Prostate gland (tissue), 2 donors: ENCODE data around the gene RAX2. TPM values are rescaled to one million over a fixed set of nuclear protein-coding genes. Genes with fewer than 3 reads are reported as not detected.

Experiments used
- DNase-seq: peaks from one replicate; pipeline ENCODE4 v3.0.0-alpha.2; 2019; ENCODE audit warnings: low spot score
- H3K27ac ChIP-seq, 2 donors: fragments of 200-600 bp; sonication (generic); 2 replicates each; pipeline ENCODE4 v1.5.1; 2017 to 2019
- H3K27me3 ChIP-seq: fragments of 200-600 bp; sonication (generic); replicated peaks from 2 replicates; pipeline ENCODE4 v1.5.1; 2019; ENCODE audit not compliant: insufficient read depth
- H3K36me3 ChIP-seq, 2 donors: fragments of 200-600 bp; sonication (generic); 1 replicate in 1 of 2; 2 replicates in 1 of 2; pipeline versions ENCODE4 v1.5.1 to v1.8.1; 2017 to 2019
- H3K4me1 ChIP-seq: fragments of 200-600 bp; sonication (generic); replicated peaks from 2 replicates; pipeline ENCODE4 v1.5.1; 2019
- H3K4me3 ChIP-seq, 2 donors: fragments of 200-600 bp; sonication (generic); 2 replicates each; pipeline ENCODE4 v1.5.1; 2017 to 2019
- H3K9me3 ChIP-seq: fragments of 200-600 bp; sonication (generic); 2 replicates; pipeline ENCODE4 v1.5.1; 2017
- CTCF ChIP-seq, 4 experiments: fragments of 200-600 bp in 2 of 4; fragments of 450-650 bp in 2 of 4; sonication (generic) in 2 of 4; IDR thresholded peaks; 1 replicate in 3 of 4; 2 replicates in 1 of 4; pipeline ENCODE4 v1.5.1; 2016 to 2019; ENCODE audit warnings: antibody characterized with exemption in 4 of 4, mild to moderate bottlenecking in 2 of 4, moderate library complexity in 2 of 4
- POLR2A ChIP-seq: fragments of 450-650 bp; IDR thresholded peaks from one replicate; pipeline ENCODE4 v1.6.1; 2016; ENCODE audit warnings: antibody characterized with exemption, mild to moderate bottlenecking
- POLR2AphosphoS5 ChIP-seq: sonication (generic); formaldehyde crosslinking; IDR thresholded peaks from one replicate; pipeline ENCODE4 v1.6.1; 2017; ENCODE audit warnings: antibody characterized with exemption
- WGBS: methylation state at CpG from one replicate; pipeline ENCODE4 v1.1.5; 2018; 5-methylcytosine and 5-hydroxymethylcytosine counted together
- intact Hi-C: fragments of 100-400 bp; cut with DNase I; formaldehyde crosslinking; loops from one replicate; pipeline ENCODE4 v1.14.2; 2022
- total RNA-seq, 2 donors: library from RNA; depleted of rRNA; stranded (reverse); fragments of >200 nt; gene quantifications; one replicate each; pipeline ENCODE4 v1.1.0, GENCODE V29; 2016

The RAX2 gene
- total RNA-seq, 2 donors from 2014 or later: not detected

GRCh38 chr19:3774621-3775373, 2.8 kb upstream of the RAX2 start:
- no peaks in the 10 kb centered on the region for H3K9me3 ChIP-seq
- TF ChIP-seq POLR2A: no peak
- TF ChIP-seq CTCF (IDR thresholded peaks at IDR 0.05): no peak
- TF ChIP-seq POLR2AphosphoS5: no peak
- H3K27ac ChIP-seq: no peak overlapping the region
- no peak overlapping the region for H3K4me3 ChIP-seq
- H3K36me3 ChIP-seq: no peaks in the 10 kb centered on the region
- no peaks in the 10 kb centered on the region for H3K4me1 ChIP-seq
- H3K27me3 ChIP-seq: no peaks in the 10 kb centered on the region
- intact Hi-C loops: no loop called here
- 56% methylated on average over 25 of the region's 25 CpGs for WGBS
- DNase-seq: no peak

DNA sequence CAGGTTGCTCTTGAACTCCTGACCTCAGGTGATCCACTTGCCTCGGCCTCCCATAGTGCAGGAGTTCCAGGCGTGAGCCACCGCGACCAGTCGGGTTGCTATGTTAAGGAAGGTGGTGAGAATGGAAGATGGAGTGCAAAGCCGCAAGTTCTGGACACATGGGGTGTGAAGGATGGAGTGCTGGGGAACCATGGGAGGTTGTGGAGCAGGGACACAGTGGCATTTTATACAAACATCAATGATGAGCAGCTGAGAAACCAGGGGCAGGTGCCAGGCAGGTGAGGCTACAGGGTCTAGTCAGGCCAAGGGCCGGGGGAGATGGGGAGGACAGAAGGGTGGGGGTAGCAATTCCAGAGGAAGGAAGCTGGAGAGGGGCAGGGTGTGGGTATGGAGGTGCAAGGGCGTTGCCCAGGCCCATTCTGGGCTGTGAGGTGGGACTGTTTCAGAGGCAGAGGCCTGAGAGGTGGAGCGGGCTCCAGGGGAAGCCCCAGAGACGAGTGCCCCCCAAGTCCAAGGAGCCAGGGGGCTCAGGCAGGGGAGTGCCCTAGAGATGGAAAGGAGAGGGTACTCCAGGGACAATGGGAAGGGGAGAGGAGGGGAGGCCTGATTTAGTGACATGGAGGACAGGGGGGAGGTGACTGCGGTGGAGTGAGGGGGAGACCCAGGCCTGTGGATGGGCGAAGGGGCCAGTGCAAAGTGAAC, 1.9 kb upstream of the RAX2 start:
- Histone ChIP-seq H3K4me3 (no peak overlapping the region), H3K27ac (no peak overlapping the region), H3K27me3 (no peaks in the 10 kb centered on the region), H3K36me3 (no peaks in the 10 kb centered on the region), H3K9me3 (no peaks in the 10 kb centered on the region), H3K4me1 (no peaks in the 10 kb centered on the region)
- no peak for DNase-seq
- TF ChIP-seq POLR2A (no peak), POLR2AphosphoS5 (no peak), CTCF (IDR thresholded peaks at IDR 0.05) (no peak)
- 83% methylated on average over 12 of the region's 12 CpGs for WGBS
- intact Hi-C loops: no loop called here

DNA sequence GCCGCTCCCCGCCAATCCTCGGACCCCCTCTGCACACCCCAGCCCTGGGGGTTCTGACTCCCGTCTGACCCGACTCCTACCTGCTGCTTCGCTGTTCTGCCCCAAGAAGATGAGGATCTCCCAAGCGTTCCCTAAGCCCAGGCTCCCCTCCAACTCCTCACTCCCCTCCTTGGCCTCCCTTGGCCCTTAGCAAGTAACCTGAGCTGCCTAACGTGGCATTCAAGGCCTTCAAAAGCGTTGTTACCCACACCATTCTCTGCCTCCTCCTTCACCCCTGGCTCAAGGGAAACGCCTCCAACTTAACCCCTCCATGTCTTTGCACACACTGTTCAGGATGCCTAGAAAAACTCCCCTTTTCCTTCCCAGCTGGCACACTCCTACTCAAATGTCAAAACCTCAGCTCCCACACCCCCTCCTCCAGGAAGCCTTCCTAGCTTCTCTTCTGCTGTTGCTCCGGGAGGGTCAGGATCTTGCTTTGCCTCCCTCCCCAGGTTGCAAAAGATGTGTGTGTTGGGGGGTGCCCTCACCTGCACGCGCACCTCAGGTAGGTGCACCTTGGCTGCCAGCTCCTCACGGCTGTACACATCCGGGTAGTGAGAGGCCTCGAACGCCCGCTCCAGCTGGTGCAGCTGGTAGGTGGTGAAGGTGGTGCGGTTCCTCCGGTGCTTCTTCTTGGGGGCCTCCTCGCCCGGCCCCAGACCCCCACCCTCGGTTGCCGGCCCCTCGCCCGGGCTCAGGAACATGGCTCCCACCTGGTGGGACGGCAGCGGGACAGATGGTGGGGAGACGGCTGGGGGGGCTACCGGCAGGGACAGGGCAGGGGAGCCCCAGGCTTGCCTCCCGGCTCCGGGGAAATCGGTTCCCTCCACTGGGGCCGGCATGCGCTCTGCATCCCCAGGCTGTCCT, 775 bp downstream of the RAX2 start:
- intact Hi-C loops: no loop called here
- Histone ChIP-seq H3K27ac (no peak overlapping the region), H3K4me3 (no peak overlapping the region), H3K4me1 (no peaks in the 10 kb centered on the region), H3K27me3 (no peaks in the 10 kb centered on the region), H3K9me3 (no peaks in the 10 kb centered on the region), H3K36me3 (peaks cover 0 to 3% of the 10 kb centered on the region in 2 donors)
- DNase-seq: no peak
- TF ChIP-seq CTCF (IDR thresholded peaks at IDR 0.05) (no peak), POLR2AphosphoS5 (no peak), POLR2A (no peak)
- WGBS: 83% methylated on average over 32 of the region's 35 CpGs

GRCh38 chr19:3770136-3770999, 1.7 kb downstream of the RAX2 start:
- no peak overlapping the region for H3K4me3 ChIP-seq
- no peak for DNase-seq
- TF ChIP-seq POLR2AphosphoS5 (no peak), POLR2A (no peak), CTCF (IDR thresholded peaks at IDR 0.05) (no peak)
- no peaks in the 10 kb centered on the region for H3K9me3 ChIP-seq
- no peaks in the 10 kb centered on the region for H3K4me1 ChIP-seq
- WGBS: 71% methylated on average over 50 of the region's 53 CpGs
- H3K36me3 ChIP-seq: peaks cover 0 to 5% of the 10 kb centered on the region in 2 donors
- intact Hi-C loops: no loop called here
- no peaks in the 10 kb centered on the region for H3K27me3 ChIP-seq
- H3K27ac ChIP-seq: no peak overlapping the region
